K562 (cell line): ENCODE measurements around the gene TNPO3. TPM values are rescaled to one million over a fixed set of nuclear protein-coding genes. Genes with fewer than 3 reads are reported as not detected.
A peak's percentile ranks its signal among the peaks of the same experiment; 100 is the strongest.

Experiments used
- CLOCK ChIP-seq: fragments of 250-450 bp; sonication (Bioruptor Pico); IDR thresholded peaks from 2 replicates; pipeline ENCODE4 v1.4.0; 2020; ENCODE audit warnings: mild to moderate bottlenecking, moderate library complexity, borderline replicate concordance
- COPS2 ChIP-seq: fragments of 450-650 bp; conservative IDR thresholded peaks from 2 replicates; pipeline ENCODE4 v1.6.1; 2016; ENCODE audit warnings: mild to moderate bottlenecking, moderate library complexity
- DPF2 ChIP-seq: fragments of 450-650 bp; IDR thresholded peaks from 2 replicates; pipeline ENCODE4 v1.6.1; 2016
- FOXO4 ChIP-seq: fragments of 450-650 bp; formaldehyde crosslinking; IDR thresholded peaks from 2 replicates; pipeline ENCODE4 v1.4.0; 2020; ENCODE audit warnings: mild to moderate bottlenecking, moderate library complexity
- OTX1 ChIP-seq: fragments of 450-650 bp; formaldehyde crosslinking; IDR thresholded peaks from 2 replicates; pipeline ENCODE4 v1.4.0; 2022; ENCODE audit warnings: mild to moderate bottlenecking
- RFX5 ChIP-seq: IDR thresholded peaks from 2 replicates; pipeline ENCODE4 v1.6.1; 2011; ENCODE audit warnings: low read depth, mild to moderate bottlenecking, improper control_type of control experiment, low read length
- SAFB ChIP-seq: fragments of 200-400 bp; formaldehyde crosslinking; IDR thresholded peaks from 2 replicates; pipeline ENCODE4 v1.6.1; 2017; ENCODE audit warnings: low read depth, low read length, borderline replicate concordance
- SNRNP70 ChIP-seq: fragments of 200-400 bp; formaldehyde crosslinking; optimal IDR thresholded peaks from 2 replicates; pipeline ENCODE3; 2017; ENCODE audit warnings: low read depth, low read length
- ZBTB40 ChIP-seq, 2 experiments: fragments of 450-650 bp in 1 of 2; sonication (generic) in 1 of 2; formaldehyde crosslinking in 1 of 2; IDR thresholded peaks; 2 replicates each; pipeline versions ENCODE4 v1.7.1 to v1.9.0; 2016 to 2022; ENCODE audit warnings: inconsistent platforms in 1 of 2, mild to moderate bottlenecking in 1 of 2, missing genetic modification reagents in 1 of 2
- ZNF121 ChIP-seq: sonication (generic); formaldehyde crosslinking; conservative IDR thresholded peaks from 2 replicates; pipeline ENCODE4 v1.8.0; 2022; ENCODE audit warnings: missing genetic modification reagents
- ZNF436 ChIP-seq: fragments of 250-450, 450-650 bp; sonication (Bioruptor Pico); formaldehyde crosslinking; IDR thresholded peaks from 2 replicates; pipeline ENCODE4 v1.7.0; 2020; ENCODE audit warnings: mild to moderate bottlenecking
- ZZZ3 ChIP-seq: fragments of 450-650 bp; IDR thresholded peaks from 2 replicates; pipeline ENCODE4 v1.6.1; 2016; ENCODE audit warnings: antibody characterized with exemption, mild to moderate bottlenecking, moderate library complexity
- polyA plus RNA-seq, 8 experiments: library from polyadenylated mRNA; depleted of rRNA in 4 of 8; stranded (reverse) in 5 of 8; unstranded in 3 of 8; fragments of >200 nt; fragmentation: Nextera tagmentation in 2 of 8; fragmentation: Illumina TruSeq in 1 of 8; extraction: Ambion mirVana in 2 of 8; extraction: Trizol in 1 of 8; gene quantifications; 2 replicates each; pipeline versions ENCODE4 v1.2.1 to v1.2.3, GENCODE V29; 2011 to 2014; ENCODE audit warnings: inconsistent platforms in 1 of 8, missing spikeins in 1 of 8
- total RNA-seq, 7 experiments: library from RNA; depleted of rRNA in 6 of 7; stranded (reverse); fragments of >200 nt in 6 of 7; fragmentation: Illumina TruSeq in 2 of 7; extraction: Trizol in 2 of 7; gene quantifications; 2 replicates each; pipeline versions ENCODE4 v1.2.1 to v1.2.3, GENCODE V29; 2011 to 2021; ENCODE audit warnings: low replicate concordance in 1 of 7

The TNPO3 gene
- total and polyA plus RNA-seq, 9 of the 15 experiments (the other 6 are each of a cell fraction or from before 2014, with no cell fraction given), result 35.8 to 125 (median 110) TPM

DNA sequence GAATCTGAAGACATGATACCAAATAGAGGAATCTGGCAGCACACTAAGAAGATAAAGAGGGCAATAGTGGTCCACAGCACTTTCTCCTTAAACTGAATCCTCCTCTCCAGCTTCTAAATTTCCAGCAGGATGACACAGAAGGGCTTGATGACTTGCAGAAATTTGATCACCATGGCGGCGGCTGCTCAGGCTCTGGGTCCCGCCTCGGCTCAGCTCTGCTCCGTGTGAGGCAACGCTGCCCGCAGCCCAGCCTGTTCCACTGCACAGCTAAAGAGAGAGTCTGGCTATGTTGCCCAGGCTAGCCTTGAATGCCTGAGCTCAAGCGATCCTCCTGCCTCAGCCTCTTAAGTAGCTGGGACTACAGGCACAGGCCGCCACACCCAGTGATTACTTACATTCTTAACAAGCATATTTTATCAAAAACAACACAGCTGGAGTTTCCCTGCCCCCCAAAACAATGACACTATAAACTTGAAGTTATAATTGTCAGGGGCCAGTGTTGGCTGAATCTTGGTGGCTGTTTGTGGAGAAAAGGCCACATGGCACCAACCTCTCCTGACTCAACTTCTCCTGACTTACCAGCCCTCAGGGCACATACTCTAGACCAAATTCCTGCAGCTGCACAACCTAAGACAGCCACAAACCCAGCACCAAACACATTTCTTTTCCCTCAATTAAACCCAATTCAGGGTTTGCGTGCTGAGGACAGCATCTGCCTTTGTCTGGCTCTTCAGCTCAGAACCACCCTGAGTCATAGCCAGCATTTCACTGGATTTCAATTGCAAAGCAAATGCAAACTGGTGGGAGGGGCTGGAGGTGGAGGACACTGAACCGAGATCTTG lies 11.6 kb upstream of the TNPO3 start (continued):
- TF ChIP-seq CLOCK (CRISPR knock-in tag), result no peak
- no peak for TF ChIP-seq COPS2
- no peak for TF ChIP-seq SAFB
- TF ChIP-seq ZZZ3, result no peak
- no peak for TF ChIP-seq FOXO4 (CRISPR knock-in tag)
- no peak for TF ChIP-seq RFX5
- TF ChIP-seq ZNF121, result peak; percentile 99
- TF ChIP-seq DPF2, result peak; percentile 82
- no peak for TF ChIP-seq SNRNP70
- TF ChIP-seq OTX1, result 0 out of 2 replicates have a peak, but pooled peaks have one; percentile 50
- no peak for TF ChIP-seq ZNF436
- TF ChIP-seq ZBTB40 (IDR thresholded peaks at IDR 0.05), result peak; percentile 44; the same call in 1 of the 2 replicates
- TF ChIP-seq ZBTB40 (CRISPR knock-in tag; IDR thresholded peaks at IDR 0.05), result no peak
